ENCODE results near the gene CCDC92. TPM values are rescaled to one million over a fixed set of nuclear protein-coding genes. Genes with fewer than 3 reads are reported as not detected.
A peak's percentile ranks its signal among the peaks of the same experiment; 100 is the strongest.

CCDC92 gene
- polyA plus RNA-seq, 4 donors = 21.1 to 33.5 (median 29.2) TPM

GRCh38 chr12:123991372-123991951 lies 18.8 kb upstream of the CCDC92 start:
- Histone ChIP-seq H3K27me3 (ENCODE audit: control insufficient read depth in 3 of 3, insufficient read depth in 3 of 3, low read length in 3 of 3) (no peaks in the 10 kb centered on the region), H3K27ac (ENCODE audit: low read depth in 1 of 3, low read length in 2 of 3) (peak overlapping the region; percentile 86 to 92 (median 88)), H3K4me1 (ENCODE audit: control insufficient read depth in 3 of 3, insufficient read depth in 2 of 3, low read depth in 1 of 3, low read length in 2 of 3) (peaks cover 6 to 86% (median 21%) of the 10 kb centered on the region in 3 donors), H3K4me3 (ENCODE audit: low read depth in 1 of 3, low read length in 3 of 3) (no peak overlapping the region), H3K36me3 (ENCODE audit: control insufficient read depth in 3 of 3, insufficient read depth in 2 of 3, low read depth in 1 of 3, low read length in 3 of 3) (peaks cover 3 to 20% (median 14%) of the 10 kb centered on the region in 3 donors), H3K9me3 (ENCODE audit: control insufficient read depth in 2 of 2, insufficient read depth in 1 of 2, low read depth in 1 of 2, low read length in 1 of 2) (no peaks in the 10 kb centered on the region)
- peak; percentile 68 to 92 for DNase-seq
- no peak for FAIRE-seq
- 4 to 68% (median 37%) methylated on average over 2 of the region's 2 CpGs for WGBS, 3 donors

- peaks cover 3 to 20% (median 14%) of the 10 kb centered on the region in 3 donors for H3K36me3 ChIP-seq (ENCODE audit: control insufficient read depth in 3 of 3, insufficient read depth in 2 of 3, low read depth in 1 of 3, low read length in 3 of 3)
- no peaks in the 10 kb centered on the region for H3K27me3 ChIP-seq (ENCODE audit: control insufficient read depth in 3 of 3, insufficient read depth in 3 of 3, low read length in 3 of 3)
- H3K9me3 ChIP-seq (ENCODE audit: control insufficient read depth in 2 of 2, insufficient read depth in 1 of 2, low read depth in 1 of 2, low read length in 1 of 2) = no peaks in the 10 kb centered on the region
- peak overlapping the region; percentile 86 to 92 (median 88) for H3K27ac ChIP-seq (ENCODE audit: low read depth in 1 of 3, low read length in 2 of 3)
- peaks cover 6 to 84% (median 21%) of the 10 kb centered on the region in 3 donors for H3K4me1 ChIP-seq (ENCODE audit: control insufficient read depth in 3 of 3, insufficient read depth in 2 of 3, low read depth in 1 of 3, low read length in 2 of 3)
- H3K4me3 ChIP-seq (ENCODE audit: low read depth in 1 of 3, low read length in 3 of 3) = no peak overlapping the region
- 17 to 56% (median 34%) methylated on average over 4 of the region's 4 CpGs for WGBS, 3 donors
- FAIRE-seq = no peak
- DNase-seq = peak; percentile 70 to 72
Measured at GRCh38 chr12:123990511-123990910, 17.9 kb upstream of the CCDC92 start.

GRCh38 chr12:123989753-123990152 lies 17.1 kb upstream of the CCDC92 start:
- Histone ChIP-seq H3K27me3 (ENCODE audit: control insufficient read depth in 3 of 3, insufficient read depth in 3 of 3, low read length in 3 of 3) (no peaks in the 10 kb centered on the region), H3K4me1 (ENCODE audit: control insufficient read depth in 3 of 3, insufficient read depth in 2 of 3, low read depth in 1 of 3, low read length in 2 of 3) (peaks cover 6 to 79% (median 19%) of the 10 kb centered on the region in 3 donors), H3K36me3 (ENCODE audit: control insufficient read depth in 3 of 3, insufficient read depth in 2 of 3, low read depth in 1 of 3, low read length in 3 of 3) (peaks cover 3 to 24% (median 14%) of the 10 kb centered on the region in 3 donors), H3K4me3 (ENCODE audit: low read depth in 1 of 3, low read length in 3 of 3) (no peak overlapping the region), H3K27ac (ENCODE audit: low read depth in 1 of 3, low read length in 2 of 3) (peak overlapping the region in 2 of 3 donors; percentile 86 to 92), H3K9me3 (ENCODE audit: control insufficient read depth in 2 of 2, insufficient read depth in 1 of 2, low read depth in 1 of 2, low read length in 1 of 2) (no peaks in the 10 kb centered on the region)
- DNase-seq (no peak), FAIRE-seq (no peak)
- 81 to 89% (median 86%) methylated on average over 1 of the region's 1 CpG for WGBS, 3 donors

GRCh38 chr12:123989168-123989567 lies 16.5 kb upstream of the CCDC92 start:
- no peaks in the 10 kb centered on the region for H3K27me3 ChIP-seq (ENCODE audit: control insufficient read depth in 3 of 3, insufficient read depth in 3 of 3, low read length in 3 of 3)
- H3K36me3 ChIP-seq (ENCODE audit: control insufficient read depth in 3 of 3, insufficient read depth in 2 of 3, low read depth in 1 of 3, low read length in 3 of 3) = peaks cover 3 to 24% (median 14%) of the 10 kb centered on the region in 3 donors
- 74 to 86% (median 83%) methylated on average over 5 of the region's 5 CpGs for WGBS, 3 donors
- H3K9me3 ChIP-seq (ENCODE audit: control insufficient read depth in 2 of 2, insufficient read depth in 1 of 2, low read depth in 1 of 2, low read length in 1 of 2) = no peaks in the 10 kb centered on the region
- FAIRE-seq = no peak
- peaks cover 9 to 80% (median 19%) of the 10 kb centered on the region in 3 donors for H3K4me1 ChIP-seq (ENCODE audit: control insufficient read depth in 3 of 3, insufficient read depth in 2 of 3, low read depth in 1 of 3, low read length in 2 of 3)
- DNase-seq = no peak
- no peak overlapping the region for H3K4me3 ChIP-seq (ENCODE audit: low read depth in 1 of 3, low read length in 3 of 3)
- H3K27ac ChIP-seq (ENCODE audit: low read depth in 1 of 3, low read length in 2 of 3) = peak overlapping the region in 2 of 3 donors; percentile 37 to 86

- 79 to 91% (median 82%) methylated on average over 2 of the region's 2 CpGs for WGBS, 3 donors
- Histone ChIP-seq H3K27ac (ENCODE audit: low read depth in 1 of 3, low read length in 2 of 3) (no peak overlapping the region), H3K27me3 (ENCODE audit: control insufficient read depth in 3 of 3, insufficient read depth in 3 of 3, low read length in 3 of 3) (no peaks in the 10 kb centered on the region), H3K4me3 (ENCODE audit: low read depth in 1 of 3, low read length in 3 of 3) (no peak overlapping the region), H3K36me3 (ENCODE audit: control insufficient read depth in 3 of 3, insufficient read depth in 2 of 3, low read depth in 1 of 3, low read length in 3 of 3) (peaks cover 0 to 27% (median 12%) of the 10 kb centered on the region in 3 donors), H3K9me3 (ENCODE audit: control insufficient read depth in 2 of 2, insufficient read depth in 1 of 2, low read depth in 1 of 2, low read length in 1 of 2) (no peaks in the 10 kb centered on the region), H3K4me1 (ENCODE audit: control insufficient read depth in 3 of 3, insufficient read depth in 2 of 3, low read depth in 1 of 3, low read length in 2 of 3) (peaks cover 5 to 64% (median 11%) of the 10 kb centered on the region in 3 donors)
- FAIRE-seq = no peak
- DNase-seq = no peak
Measured at GRCh38 chr12:123987022-123987421, 14.4 kb upstream of the CCDC92 start.

- Histone ChIP-seq H3K27ac (ENCODE audit: low read depth in 1 of 3, low read length in 2 of 3) (no peak overlapping the region), H3K4me3 (ENCODE audit: low read depth in 1 of 3, low read length in 3 of 3) (no peak overlapping the region), H3K36me3 (ENCODE audit: control insufficient read depth in 3 of 3, insufficient read depth in 2 of 3, low read depth in 1 of 3, low read length in 3 of 3) (peaks cover 0 to 28% (median 12%) of the 10 kb centered on the region in 3 donors), H3K27me3 (ENCODE audit: control insufficient read depth in 3 of 3, insufficient read depth in 3 of 3, low read length in 3 of 3) (no peaks in the 10 kb centered on the region), H3K9me3 (ENCODE audit: control insufficient read depth in 2 of 2, insufficient read depth in 1 of 2, low read depth in 1 of 2, low read length in 1 of 2) (no peaks in the 10 kb centered on the region), H3K4me1 (ENCODE audit: control insufficient read depth in 3 of 3, insufficient read depth in 2 of 3, low read depth in 1 of 3, low read length in 2 of 3) (peaks cover 5 to 59% (median 11%) of the 10 kb centered on the region in 3 donors)
- DNase-seq = no peak
- no peak for FAIRE-seq
- 79 to 86% (median 81%) methylated on average over 3 of the region's 3 CpGs for WGBS, 3 donors
Measured at GRCh38 chr12:123986374-123986965, 13.8 kb upstream of the CCDC92 start.

GRCh38 chr12:123984903-123985302 lies 12.3 kb upstream of the CCDC92 start:
- Histone ChIP-seq H3K4me3 (ENCODE audit: low read depth in 1 of 3, low read length in 3 of 3) (no peak overlapping the region), H3K27ac (ENCODE audit: low read depth in 1 of 3, low read length in 2 of 3) (no peak overlapping the region), H3K36me3 (ENCODE audit: control insufficient read depth in 3 of 3, insufficient read depth in 2 of 3, low read depth in 1 of 3, low read length in 3 of 3) (peaks cover 0 to 31% (median 12%) of the 10 kb centered on the region in 3 donors), H3K9me3 (ENCODE audit: control insufficient read depth in 2 of 2, insufficient read depth in 1 of 2, low read depth in 1 of 2, low read length in 1 of 2) (no peaks in the 10 kb centered on the region), H3K27me3 (ENCODE audit: control insufficient read depth in 3 of 3, insufficient read depth in 3 of 3, low read length in 3 of 3) (no peaks in the 10 kb centered on the region), H3K4me1 (ENCODE audit: control insufficient read depth in 3 of 3, insufficient read depth in 2 of 3, low read depth in 1 of 3, low read length in 2 of 3) (peaks cover 3 to 43% (median 8%) of the 10 kb centered on the region in 3 donors)
- WGBS, 3 donors = 71 to 77% (median 72%) methylated on average over 4 of the region's 4 CpGs
- DNase-seq (no peak), FAIRE-seq (no peak)

GRCh38 chr12:123983822-123984485 lies 11.3 kb upstream of the CCDC92 start:
- Histone ChIP-seq H3K36me3 (ENCODE audit: control insufficient read depth in 3 of 3, insufficient read depth in 2 of 3, low read depth in 1 of 3, low read length in 3 of 3) (peaks cover 0 to 32% (median 5%) of the 10 kb centered on the region in 3 donors), H3K9me3 (ENCODE audit: control insufficient read depth in 2 of 2, insufficient read depth in 1 of 2, low read depth in 1 of 2, low read length in 1 of 2) (no peaks in the 10 kb centered on the region), H3K4me1 (ENCODE audit: control insufficient read depth in 3 of 3, insufficient read depth in 2 of 3, low read depth in 1 of 3, low read length in 2 of 3) (peaks cover 2 to 34% (median 3%) of the 10 kb centered on the region in 3 donors), H3K4me3 (ENCODE audit: low read depth in 1 of 3, low read length in 3 of 3) (no peak overlapping the region), H3K27ac (ENCODE audit: low read depth in 1 of 3, low read length in 2 of 3) (no peak overlapping the region), H3K27me3 (ENCODE audit: control insufficient read depth in 3 of 3, insufficient read depth in 3 of 3, low read length in 3 of 3) (no peaks in the 10 kb centered on the region)
- DNase-seq = peak; percentile 79 to 82
- WGBS, 3 donors = 40 to 51% (median 50%) methylated on average over 7 of the region's 7 CpGs
- FAIRE-seq = no peak
